Osteoblast (primary cell): ENCODE results near the gene ANKRD16. TPM values are rescaled to one million over a fixed set of nuclear protein-coding genes. Genes with fewer than 3 reads are reported as not detected.
"Not testable (repeated sequence)": the region's sequence is repeated elsewhere in the genome, so short reads cannot be mapped to it uniquely, and the experiment has no call there.

Experiments
- DNase-seq: peaks from one replicate; pipeline ENCODE4 v3.0.0; 2011; ENCODE audit warnings: low spot score, mixed read lengths; ENCODE audit not compliant: insufficient read length; ENCODE audit errors: missing footprints
- H2AFZ ChIP-seq: 2 replicates; pipeline ENCODE4 v1.6.0; 2011; ENCODE audit warnings: mild to moderate bottlenecking, low read length
- H3K27ac ChIP-seq: 2 replicates; pipeline ENCODE4 v1.5.1; 2011; ENCODE audit warnings: mild to moderate bottlenecking, low read depth, low read length, moderate library complexity
- H3K27me3 ChIP-seq: 2 replicates; pipeline ENCODE4 v1.6.0; 2012; ENCODE audit warnings: mild to moderate bottlenecking, control low read depth, inconsistent platforms, low read length, moderate library complexity; ENCODE audit not compliant: insufficient read depth
- H3K36me3 ChIP-seq: 2 replicates; pipeline ENCODE4 v1.5.1; 2011; ENCODE audit warnings: mild to moderate bottlenecking, low read length, control low read depth, moderate library complexity; ENCODE audit not compliant: insufficient read depth
- H3K4me1 ChIP-seq: 2 replicates; pipeline ENCODE4 v1.5.1; 2011; ENCODE audit warnings: mild to moderate bottlenecking, low read length, control low read depth, moderate library complexity; ENCODE audit not compliant: insufficient read depth
- H3K4me2 ChIP-seq: 2 replicates; pipeline ENCODE4 v1.6.0; 2011; ENCODE audit warnings: mild to moderate bottlenecking, low read length; ENCODE audit not compliant: insufficient read depth
- H3K4me3 ChIP-seq: fragments of 200-600 bp; sonication (generic); 3 replicates; pipeline ENCODE4 v1.5.1; 2012; ENCODE audit warnings: mild to moderate bottlenecking, low read length, inconsistent platforms; ENCODE audit not compliant: insufficient read depth
- H3K79me2 ChIP-seq: 2 replicates; pipeline ENCODE4 v1.6.0; 2012; ENCODE audit warnings: mild to moderate bottlenecking, low read length, control low read depth, inconsistent platforms; ENCODE audit not compliant: insufficient read depth
- H3K9me3 ChIP-seq: 2 replicates; pipeline ENCODE4 v1.5.1; 2011; ENCODE audit warnings: low read depth, low read length, control low read depth
- H4K20me1 ChIP-seq: 2 replicates; pipeline ENCODE4 v1.6.0; 2012; ENCODE audit warnings: mild to moderate bottlenecking, low read length, control low read depth; ENCODE audit not compliant: insufficient read depth
- total RNA-seq: library from RNA; depleted of rRNA; stranded (reverse); fragments of >200 nt; gene quantifications from 2 replicates; pipeline ENCODE4 v1.2.3, GENCODE V29; 2012
- TF ChIP-seq, protein P1 (sequence below): IDR thresholded peaks from 2 replicates; pipeline ENCODE4 v1.5.1; 2011; ENCODE audit warnings: mild to moderate bottlenecking, low read depth, low read length, moderate library complexity; ENCODE audit errors: extremely low read depth

ANKRD16 gene
- total RNA-seq, 1 donor: 7.2 TPM

DNA sequence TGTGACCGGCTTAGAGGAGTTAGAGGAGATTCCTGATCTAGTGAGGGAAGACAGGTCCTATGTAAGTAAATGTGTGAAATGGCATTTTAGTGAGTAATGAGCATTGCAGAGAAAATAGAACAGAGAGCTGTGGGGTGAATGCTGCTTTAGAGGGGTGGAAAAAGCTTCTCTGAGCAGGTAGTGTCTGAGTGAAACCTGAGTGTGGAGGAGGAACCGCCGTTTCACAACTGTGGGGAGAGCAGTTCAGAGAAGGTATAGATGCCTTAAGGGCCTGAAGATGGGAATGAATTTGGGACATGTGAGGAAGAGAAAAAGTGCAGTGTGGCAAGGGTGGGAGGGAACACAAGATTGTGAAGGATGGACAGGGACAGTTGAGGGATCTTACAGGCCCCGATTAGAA is 22.0 kb upstream of the ANKRD16 start:
- no peak overlapping the region for H3K4me2 ChIP-seq
- no peaks in the 10 kb centered on the region for H3K27me3 ChIP-seq
- no peak overlapping the region for H3K4me3 ChIP-seq
- peaks cover 11% of the 10 kb centered on the region for H4K20me1 ChIP-seq
- H2AFZ ChIP-seq: no peak overlapping the region
- H3K79me2 ChIP-seq: peaks cover 10% of the 10 kb centered on the region
- H3K9me3 ChIP-seq: no peaks in the 10 kb centered on the region
- peaks cover 76% of the 10 kb centered on the region for H3K36me3 ChIP-seq
- no peaks in the 10 kb centered on the region for H3K4me1 ChIP-seq
- TF ChIP-seq, protein P1, sequence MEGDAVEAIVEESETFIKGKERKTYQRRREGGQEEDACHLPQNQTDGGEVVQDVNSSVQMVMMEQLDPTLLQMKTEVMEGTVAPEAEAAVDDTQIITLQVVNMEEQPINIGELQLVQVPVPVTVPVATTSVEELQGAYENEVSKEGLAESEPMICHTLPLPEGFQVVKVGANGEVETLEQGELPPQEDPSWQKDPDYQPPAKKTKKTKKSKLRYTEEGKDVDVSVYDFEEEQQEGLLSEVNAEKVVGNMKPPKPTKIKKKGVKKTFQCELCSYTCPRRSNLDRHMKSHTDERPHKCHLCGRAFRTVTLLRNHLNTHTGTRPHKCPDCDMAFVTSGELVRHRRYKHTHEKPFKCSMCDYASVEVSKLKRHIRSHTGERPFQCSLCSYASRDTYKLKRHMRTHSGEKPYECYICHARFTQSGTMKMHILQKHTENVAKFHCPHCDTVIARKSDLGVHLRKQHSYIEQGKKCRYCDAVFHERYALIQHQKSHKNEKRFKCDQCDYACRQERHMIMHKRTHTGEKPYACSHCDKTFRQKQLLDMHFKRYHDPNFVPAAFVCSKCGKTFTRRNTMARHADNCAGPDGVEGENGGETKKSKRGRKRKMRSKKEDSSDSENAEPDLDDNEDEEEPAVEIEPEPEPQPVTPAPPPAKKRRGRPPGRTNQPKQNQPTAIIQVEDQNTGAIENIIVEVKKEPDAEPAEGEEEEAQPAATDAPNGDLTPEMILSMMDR: no peak
- no peak for DNase-seq
- no peak overlapping the region for H3K27ac ChIP-seq

DNA sequence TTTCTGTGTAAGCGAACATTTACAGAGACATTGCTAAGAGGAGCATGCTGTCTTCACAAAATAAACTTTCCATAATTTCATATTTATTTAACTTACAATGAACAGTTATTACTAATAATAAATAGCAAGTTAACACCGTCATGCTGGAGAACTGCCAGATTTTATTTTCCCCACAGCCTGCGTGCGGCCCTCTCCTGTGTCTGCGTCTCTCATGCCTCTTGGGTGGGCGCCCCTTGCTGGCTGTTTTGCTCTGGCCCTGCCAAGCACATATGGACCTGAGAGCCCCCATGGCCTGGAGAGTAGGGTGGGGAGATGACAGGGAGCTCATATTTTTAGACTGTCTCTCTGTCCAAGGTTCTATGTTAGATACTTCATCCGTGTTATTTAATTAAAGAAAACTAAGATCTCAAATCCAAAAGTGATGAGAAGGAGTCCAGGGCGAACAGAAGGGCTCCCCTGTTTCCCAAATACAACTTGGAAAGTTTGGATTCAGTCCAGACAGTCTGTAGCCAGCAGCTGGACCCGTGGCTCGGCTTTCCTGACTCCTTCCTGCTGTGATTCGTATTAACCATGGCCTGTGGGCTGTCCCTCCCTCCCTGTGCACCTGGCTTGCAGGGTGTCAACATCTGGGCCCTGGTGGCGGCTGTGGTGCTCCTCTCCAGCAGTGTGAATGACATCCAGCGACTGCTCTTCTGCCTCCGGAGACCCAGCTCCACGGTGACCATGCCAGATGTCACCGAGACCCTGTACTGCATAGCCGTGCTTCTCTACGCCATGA is 20.8 kb upstream of the ANKRD16 start:
- peaks cover 21% of the 10 kb centered on the region for H3K79me2 ChIP-seq
- no peaks in the 10 kb centered on the region for H3K27me3 ChIP-seq
- no peak overlapping the region for H2AFZ ChIP-seq
- H3K27ac ChIP-seq: no peak overlapping the region
- TF ChIP-seq, protein P1: no peak
- no peak overlapping the region for H3K4me3 ChIP-seq
- no peak overlapping the region for H3K4me2 ChIP-seq
- H3K36me3 ChIP-seq: peaks cover 73% of the 10 kb centered on the region
- H3K9me3 ChIP-seq: no peaks in the 10 kb centered on the region
- DNase-seq: no peak
- peaks cover 17% of the 10 kb centered on the region for H4K20me1 ChIP-seq
- no peaks in the 10 kb centered on the region for H3K4me1 ChIP-seq

DNA sequence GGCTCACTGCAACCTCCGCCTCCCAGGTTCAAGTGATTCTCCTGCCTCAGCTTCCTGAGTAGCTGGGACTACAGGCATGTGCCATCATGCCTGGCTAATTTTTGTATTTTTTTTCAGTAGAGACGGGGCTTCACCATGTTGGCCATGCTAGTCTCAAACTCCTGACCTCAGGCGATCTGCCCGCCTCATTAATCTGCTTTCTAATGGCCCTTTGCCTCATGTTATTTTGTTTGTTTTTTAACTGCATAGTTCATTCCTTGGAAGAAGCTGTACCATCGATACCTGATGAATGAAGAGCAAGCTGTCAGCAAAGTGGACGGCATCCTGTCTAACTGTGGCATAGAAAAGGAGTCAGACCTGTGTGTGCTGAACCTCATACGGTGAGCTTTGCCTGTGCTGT is 19.0 kb upstream of the ANKRD16 start:
- not testable (repeated sequence) for H3K4me1 ChIP-seq, H3K27me3 ChIP-seq, DNase-seq, H3K27ac ChIP-seq, H3K4me3 ChIP-seq, H2AFZ ChIP-seq, H3K9me3 ChIP-seq, H3K4me2 ChIP-seq
- H4K20me1 ChIP-seq: peaks cover 17% of the 10 kb centered on the region
- peaks cover 30% of the 10 kb centered on the region for H3K79me2 ChIP-seq
- H3K36me3 ChIP-seq: peaks cover 56% of the 10 kb centered on the region

- H3K9me3 ChIP-seq: no peaks in the 10 kb centered on the region
- no peak overlapping the region for H3K4me2 ChIP-seq
- H3K79me2 ChIP-seq: peaks cover 45% of the 10 kb centered on the region
- H4K20me1 ChIP-seq: peaks cover 9% of the 10 kb centered on the region
- H3K4me3 ChIP-seq: no peak overlapping the region
- H2AFZ ChIP-seq: no peak overlapping the region
- H3K36me3 ChIP-seq: peaks cover 46% of the 10 kb centered on the region
- no peak overlapping the region for H3K27ac ChIP-seq
- H3K27me3 ChIP-seq: no peaks in the 10 kb centered on the region
- DNase-seq: no peak
- H3K4me1 ChIP-seq: no peaks in the 10 kb centered on the region
- TF ChIP-seq, protein P1: no peak
Observed at GRCh38 chr10:5906651-5907050, 17.0 kb upstream of the ANKRD16 start.
